HEK293T (cell line): ENCODE results near the gene RC3H2.

Experiments used
- ARNT ChIP-seq: fragments of 450-650 bp; IDR thresholded peaks from 2 replicates; pipeline ENCODE4 v1.6.1; 2017; ENCODE audit warnings: mild to moderate bottlenecking
- BHLHE40 ChIP-seq: fragments of 450-650 bp; IDR thresholded peaks from 2 replicates; pipeline ENCODE4 v1.6.1; 2016; ENCODE audit warnings: mild to moderate bottlenecking, moderate library complexity, borderline replicate concordance
- ELF4 ChIP-seq: fragments of 450-650 bp; IDR thresholded peaks from 2 replicates; pipeline ENCODE4 v1.6.1; 2017; ENCODE audit warnings: antibody characterized with exemption
- FOXA1 ChIP-seq: fragments of 450-650 bp; IDR thresholded peaks from 2 replicates; pipeline ENCODE4 v1.6.1; 2016; ENCODE audit warnings: mild to moderate bottlenecking
- L3MBTL2 ChIP-seq: fragments of 450-650 bp; conservative IDR thresholded peaks from 2 replicates; pipeline ENCODE4 v1.6.1; 2016; ENCODE audit warnings: mild to moderate bottlenecking
- LEF1 ChIP-seq: fragments of 450-650 bp; IDR thresholded peaks from 2 replicates; pipeline ENCODE4 v1.6.1; 2017; ENCODE audit warnings: mild to moderate bottlenecking, borderline replicate concordance
- SP1 ChIP-seq: fragments of 450-650 bp; IDR thresholded peaks from 2 replicates; pipeline ENCODE4 v1.6.1; 2017
- SUZ12 ChIP-seq: fragments of 450-650 bp; IDR thresholded peaks from 2 replicates; pipeline ENCODE4 v1.6.1; 2016; ENCODE audit warnings: mild to moderate bottlenecking
- ZNF384 ChIP-seq: fragments of 450-650 bp; IDR thresholded peaks from 2 replicates; pipeline ENCODE4 v1.6.1; 2016
- TF ChIP-seq, protein P1 (sequence below): fragments of 450-650 bp; IDR thresholded peaks from 2 replicates; pipeline ENCODE4 v1.6.1; 2016

DNA sequence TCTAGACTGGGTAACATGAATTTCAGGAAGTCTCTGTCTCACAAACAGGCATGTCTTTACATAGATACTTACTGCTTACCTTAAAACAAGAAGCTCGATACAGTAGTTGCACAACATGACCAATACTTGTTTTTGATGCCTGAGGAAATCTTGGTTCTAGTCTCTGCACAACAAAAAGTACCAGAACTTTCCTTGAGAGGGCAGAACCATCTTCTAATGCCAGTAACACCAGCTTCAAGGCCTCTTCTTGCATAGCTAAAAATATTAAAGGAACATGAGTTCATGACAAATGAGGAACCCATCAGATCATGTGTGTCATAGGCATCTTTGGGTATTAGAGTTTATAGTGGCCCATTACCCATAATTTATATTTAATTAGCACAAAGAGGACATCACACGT, 22.0 kb downstream of the RC3H2 start:
- TF ChIP-seq SP1 (no peak), BHLHE40 (no peak), ELF4 (no peak), ZNF384 (no peak), FOXA1 (no peak), LEF1 (no peak), SUZ12 (no peak), ARNT (no peak), L3MBTL2 (no peak)
- TF ChIP-seq, protein P1, sequence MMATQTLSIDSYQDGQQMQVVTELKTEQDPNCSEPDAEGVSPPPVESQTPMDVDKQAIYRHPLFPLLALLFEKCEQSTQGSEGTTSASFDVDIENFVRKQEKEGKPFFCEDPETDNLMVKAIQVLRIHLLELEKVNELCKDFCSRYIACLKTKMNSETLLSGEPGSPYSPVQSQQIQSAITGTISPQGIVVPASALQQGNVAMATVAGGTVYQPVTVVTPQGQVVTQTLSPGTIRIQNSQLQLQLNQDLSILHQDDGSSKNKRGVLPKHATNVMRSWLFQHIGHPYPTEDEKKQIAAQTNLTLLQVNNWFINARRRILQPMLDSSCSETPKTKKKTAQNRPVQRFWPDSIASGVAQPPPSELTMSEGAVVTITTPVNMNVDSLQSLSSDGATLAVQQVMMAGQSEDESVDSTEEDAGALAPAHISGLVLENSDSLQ: no peak
